ENCODE results near the gene DMRT1.

The DMRT1 gene

DNA sequence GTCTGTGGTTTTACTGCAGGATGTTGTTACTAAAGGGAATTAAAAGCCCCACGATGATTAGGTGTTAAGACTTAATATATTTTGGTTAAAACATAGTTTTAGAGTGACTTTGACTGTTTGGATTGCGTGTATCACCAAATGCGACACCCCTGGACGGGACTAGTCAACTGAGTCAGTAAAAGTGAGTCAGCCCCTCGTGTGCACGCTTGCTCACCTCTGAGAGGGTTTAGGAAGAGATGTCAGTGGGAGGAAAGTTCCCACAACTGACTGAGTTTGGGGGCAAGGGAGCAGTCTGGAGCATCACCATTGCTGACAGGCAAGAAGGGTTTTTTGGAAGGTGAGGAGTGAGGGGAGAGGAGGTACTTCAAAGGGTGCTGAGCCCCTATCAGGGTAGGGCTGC, 120.5 kb downstream of the DMRT1 start:
- TF ChIP-seq, protein P1, sequence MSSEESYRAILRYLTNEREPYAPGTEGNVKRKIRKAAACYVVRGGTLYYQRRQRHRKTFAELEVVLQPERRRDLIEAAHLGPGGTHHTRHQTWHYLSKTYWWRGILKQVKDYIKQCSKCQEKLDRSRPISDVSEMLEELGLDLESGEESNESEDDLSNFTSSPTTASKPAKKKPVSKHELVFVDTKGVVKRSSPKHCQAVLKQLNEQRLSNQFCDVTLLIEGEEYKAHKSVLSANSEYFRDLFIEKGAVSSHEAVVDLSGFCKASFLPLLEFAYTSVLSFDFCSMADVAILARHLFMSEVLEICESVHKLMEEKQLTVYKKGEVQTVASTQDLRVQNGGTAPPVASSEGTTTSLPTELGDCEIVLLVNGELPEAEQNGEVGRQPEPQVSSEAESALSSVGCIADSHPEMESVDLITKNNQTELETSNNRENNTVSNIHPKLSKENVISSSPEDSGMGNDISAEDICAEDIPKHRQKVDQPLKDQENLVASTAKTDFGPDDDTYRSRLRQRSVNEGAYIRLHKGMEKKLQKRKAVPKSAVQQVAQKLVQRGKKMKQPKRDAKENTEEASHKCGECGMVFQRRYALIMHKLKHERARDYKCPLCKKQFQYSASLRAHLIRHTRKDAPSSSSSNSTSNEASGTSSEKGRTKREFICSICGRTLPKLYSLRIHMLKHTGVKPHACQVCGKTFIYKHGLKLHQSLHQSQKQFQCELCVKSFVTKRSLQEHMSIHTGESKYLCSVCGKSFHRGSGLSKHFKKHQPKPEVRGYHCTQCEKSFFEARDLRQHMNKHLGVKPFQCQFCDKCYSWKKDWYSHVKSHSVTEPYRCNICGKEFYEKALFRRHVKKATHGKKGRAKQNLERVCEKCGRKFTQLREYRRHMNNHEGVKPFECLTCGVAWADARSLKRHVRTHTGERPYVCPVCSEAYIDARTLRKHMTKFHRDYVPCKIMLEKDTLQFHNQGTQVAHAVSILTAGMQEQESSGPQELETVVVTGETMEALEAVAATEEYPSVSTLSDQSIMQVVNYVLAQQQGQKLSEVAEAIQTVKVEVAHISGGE (tag by site-specific recombination; conservative IDR thresholded peaks at IDR 0.05; ENCODE audit: low read depth), result no peak
- TF ChIP-seq CTCF (tag by site-specific recombination; IDR thresholded peaks at IDR 0.05) (no peak), ZNF792 (tag by site-specific recombination; IDR thresholded peaks at IDR 0.05) (no peak), ZNF580 (tag by site-specific recombination; IDR thresholded peaks at IDR 0.05) (no peak), ZNF114 (tag by site-specific recombination; IDR thresholded peaks at IDR 0.05) (no peak), PRDM10 (tag by site-specific recombination; IDR thresholded peaks at IDR 0.05) (0 out of 2 replicates have a peak, but pooled peaks have one; percentile 18), ZNF121 (tag by site-specific recombination; IDR thresholded peaks at IDR 0.05) (no peak)
- TF ChIP-seq, protein P2, sequence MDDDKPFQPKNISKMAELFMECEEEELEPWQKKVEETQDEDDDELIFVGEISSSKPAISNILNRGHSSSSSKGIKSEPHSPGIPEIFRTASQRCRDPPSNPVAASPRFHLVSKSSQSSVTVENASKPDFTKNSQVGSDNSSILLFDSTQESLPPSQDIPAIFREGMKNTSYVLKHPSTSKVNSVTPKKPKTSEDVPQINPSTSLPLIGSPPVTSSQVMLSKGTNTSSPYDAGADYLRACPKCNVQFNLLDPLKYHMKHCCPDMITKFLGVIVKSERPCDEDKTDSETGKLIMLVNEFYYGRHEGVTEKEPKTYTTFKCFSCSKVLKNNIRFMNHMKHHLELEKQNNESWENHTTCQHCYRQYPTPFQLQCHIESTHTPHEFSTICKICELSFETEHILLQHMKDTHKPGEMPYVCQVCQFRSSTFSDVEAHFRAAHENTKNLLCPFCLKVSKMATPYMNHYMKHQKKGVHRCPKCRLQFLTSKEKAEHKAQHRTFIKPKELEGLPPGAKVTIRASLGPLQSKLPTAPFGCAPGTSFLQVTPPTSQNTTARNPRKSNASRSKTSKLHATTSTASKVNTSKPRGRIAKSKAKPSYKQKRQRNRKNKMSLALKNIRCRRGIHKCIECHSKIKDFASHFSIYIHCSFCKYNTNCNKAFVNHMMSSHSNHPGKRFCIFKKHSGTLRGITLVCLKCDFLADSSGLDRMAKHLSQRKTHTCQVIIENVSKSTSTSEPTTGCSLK (tag by site-specific recombination; IDR thresholded peaks at IDR 0.05), result no peak
- POLR2A ChIA-PET, result interaction anchor here (0.5 kb wide), 1 partner anchor 77 kb away, joined by 3 read pairs; no protein-coding TSS in a partner anchor

GRCh38 chr9:965497-965896, 124.0 kb downstream of the DMRT1 start:
- TF ChIP-seq ZFP69B (tag by site-specific recombination; IDR thresholded peaks at IDR 0.05), result 0 out of 2 replicates have a peak, but pooled peaks have one; percentile 19
- TF ChIP-seq ZNF155 (tag by site-specific recombination; IDR thresholded peaks at IDR 0.05), result no peak
- peak; percentile 89 for TF ChIP-seq ZNF692 (tag by site-specific recombination; IDR thresholded peaks at IDR 0.05)
- peak; percentile 37; the same call in 1 of the 2 replicates for TF ChIP-seq ZBTB20 (tag by site-specific recombination; IDR thresholded peaks at IDR 0.05)
- no peak for TF ChIP-seq ZSCAN23 (tag by site-specific recombination; IDR thresholded peaks at IDR 0.05)
- POLR2A ChIA-PET, result interaction anchor here (1.4 to 3.4 kb wide), 2 partner anchors 11 to 30 kb away, joined by 3 to 24 read pairs; partner anchors contain the start of gene DMRT3
- no peak overlapping the region for H3K27ac ChIP-seq (ENCODE audit: extremely low read depth, low read depth, low read length)
- no peaks in the 10 kb centered on the region for H3K9me3 ChIP-seq (ENCODE audit: control insufficient read depth, insufficient read depth, low read depth, low read length)
- peaks cover 19% of the 10 kb centered on the region for H3K4me1 ChIP-seq (ENCODE audit: control insufficient read depth, insufficient read depth, low read length)
- no peaks in the 10 kb centered on the region for H3K36me3 ChIP-seq (ENCODE audit: control insufficient read depth in 2 of 2, insufficient read depth in 1 of 2, low read length in 2 of 2)
- H3K4me3 ChIP-seq (ENCODE audit: low read depth, low read length), result no peak overlapping the region
- CTCF ChIA-PET, result interaction anchor here (0.5 to 2.1 kb wide), 3 partner anchors 31 to 131 kb away, joined by 3 to 12 read pairs (median 4); no protein-coding TSS in a partner anchor

More for the DNA sequence above, 120.5 kb downstream of the DMRT1 start:
- H3K27ac ChIP-seq (ENCODE audit: extremely low read depth, low read depth, low read length), result no peak overlapping the region
- no peaks in the 10 kb centered on the region for H3K36me3 ChIP-seq (ENCODE audit: control insufficient read depth in 2 of 2, insufficient read depth in 1 of 2, low read length in 2 of 2)
- peaks cover 14% of the 10 kb centered on the region; the same call in 1 of the 2 replicates for H3K4me1 ChIP-seq (ENCODE audit: control insufficient read depth, insufficient read depth, low read length)
- no peaks in the 10 kb centered on the region for H3K9me3 ChIP-seq (ENCODE audit: control insufficient read depth, insufficient read depth, low read depth, low read length)
- CTCF ChIA-PET, result no interaction called here
- no peak overlapping the region for H3K4me3 ChIP-seq (ENCODE audit: low read depth, low read length)

All from HEK293 (cell line).